Measurements from ENCODE around the gene TIMP4. TPM values are rescaled to one million over a fixed set of nuclear protein-coding genes. Genes with fewer than 3 reads are reported as not detected.

TIMP4 gene
- total RNA-seq (2014; rRNA removed; shearing (Covaris generic)) = 5.1 and 8.9 TPM in 2 replicates

- peak; percentile 69 for DNase-seq (ENCODE audit: low read depth)
Measured at GRCh38 chr3:12158387-12159226, at the start of gene TIMP4. TSS of gene TIMP4 (minus strand) at chr3:12158912. CDS start at chr3:12158840, 72 bp downstream.

GRCh38 chr3:12205171-12205570, 46.5 kb upstream of the TIMP4 start:
- no peak for DNase-seq (ENCODE audit: low read depth)

GRCh38 chr3:12201813-12202212, 43.1 kb upstream of the TIMP4 start:
- DNase-seq (ENCODE audit: low read depth) = no peak

- peak; percentile 50 for DNase-seq (ENCODE audit: low read depth)
Measured at GRCh38 chr3:12198301-12198700, 39.6 kb upstream of the TIMP4 start.

GRCh38 chr3:12197475-12197874, 38.8 kb upstream of the TIMP4 start:
- no peak for DNase-seq (ENCODE audit: low read depth)

GRCh38 chr3:12196684-12197083, 38.0 kb upstream of the TIMP4 start:
- DNase-seq (ENCODE audit: low read depth) = no peak

- DNase-seq (ENCODE audit: low read depth) = peak; percentile 71
Measured at GRCh38 chr3:12195231-12195630, 36.5 kb upstream of the TIMP4 start.

- peak; percentile 56 for DNase-seq (ENCODE audit: low read depth)
Measured at GRCh38 chr3:12194669-12195161, 36.0 kb upstream of the TIMP4 start.

- peak; percentile 92 for DNase-seq (ENCODE audit: low read depth)
Measured at GRCh38 chr3:12194209-12194608, 35.5 kb upstream of the TIMP4 start.

- DNase-seq (ENCODE audit: low read depth) = peak; percentile 95
Measured at GRCh38 chr3:12193485-12194165, 34.9 kb upstream of the TIMP4 start.

- DNase-seq (ENCODE audit: low read depth) = no peak
Measured at GRCh38 chr3:12192655-12193484, 34.2 kb upstream of the TIMP4 start.

- no peak for DNase-seq (ENCODE audit: low read depth)
Measured at GRCh38 chr3:12192173-12192572, 33.5 kb upstream of the TIMP4 start.

GRCh38 chr3:12191559-12191958, 32.8 kb upstream of the TIMP4 start:
- DNase-seq (ENCODE audit: low read depth) = no peak

- no peak for DNase-seq (ENCODE audit: low read depth)
Measured at GRCh38 chr3:12190832-12191231, 32.1 kb upstream of the TIMP4 start.

GRCh38 chr3:12190221-12190807, 31.6 kb upstream of the TIMP4 start:
- DNase-seq (ENCODE audit: low read depth) = no peak

GRCh38 chr3:12188681-12189287, 30.1 kb upstream of the TIMP4 start:
- no peak for DNase-seq (ENCODE audit: low read depth)

GRCh38 chr3:12188328-12188648, 29.6 kb upstream of the TIMP4 start:
- DNase-seq (ENCODE audit: low read depth) = no peak

GRCh38 chr3:12187448-12188327, 29.0 kb upstream of the TIMP4 start:
- DNase-seq (ENCODE audit: low read depth) = peak; percentile 63

- no peak for DNase-seq (ENCODE audit: low read depth)
Measured at GRCh38 chr3:12186515-12187286, 28.0 kb upstream of the TIMP4 start.

All from M059J (cell line).